Endothelial cell of umbilical vein (primary cell): ENCODE data around the gene GPR153. TPM values are rescaled to one million over a fixed set of nuclear protein-coding genes. Genes with fewer than 3 reads are reported as not detected.
"Not testable (repeated sequence)": the region's sequence is repeated elsewhere in the genome, so short reads cannot be mapped to it uniquely, and the experiment has no call there.

Experiments used
- BruUV-seq: library from RNA; stranded (reverse); fragments of 400-500 nt; replicated peaks from 2 replicates; lab custom pipeline; 2021; lab: Mats Ljungman, UMichigan
- CTCF ChIA-PET: fragments of 300-600, 350-600 bp; sonication (Branson Sonifier 250); formaldehyde crosslinking; loops from one replicate; lab custom pipeline; 2021; ENCODE audit warnings: antibody characterized with exemption, inconsistent platforms; lab: Charles Lee
- POLR2A ChIA-PET: fragments of 300-600, 350-600 bp; sonication (Branson Sonifier 250); formaldehyde crosslinking; loops from one replicate; lab custom pipeline; 2021; ENCODE audit warnings: antibody characterized with exemption, inconsistent platforms; lab: Charles Lee
- DNase-seq: peaks from one replicate; pipeline ENCODE4 v3.0.0-alpha.2; 2011; ENCODE audit warnings: low read depth, low spot score
- FAIRE-seq: peaks from 2 replicates; lab custom pipeline; 2011; peaks lifted over from hg19 to GRCh38; lab: Jason Lieb, UNC
- H2AFZ ChIP-seq: 2 replicates; pipeline ENCODE4 v1.6.0; 2012; ENCODE audit warnings: low read depth, low read length, control low read depth, inconsistent platforms
- H3K27ac ChIP-seq: 2 replicates; pipeline ENCODE4 v1.5.1; 2011; ENCODE audit warnings: low read depth, mild to moderate bottlenecking, control low read depth, low read length, moderate library complexity; ENCODE audit not compliant: insufficient read depth
- H3K27me3 ChIP-seq, 2 experiments: 2 replicates each; pipeline versions ENCODE4 v1.6.0 to v1.6.1; 2011; ENCODE audit warnings: low read length in 2 of 2, mixed read lengths in 1 of 2; ENCODE audit not compliant: control insufficient read depth in 2 of 2, insufficient read depth in 2 of 2
- H3K36me3 ChIP-seq, 2 experiments: 2 replicates in 1 of 2; 3 replicates in 1 of 2; pipeline ENCODE4 v1.5.1; 2011; ENCODE audit warnings: low read length in 2 of 2, mild to moderate bottlenecking in 1 of 2, moderate library complexity in 1 of 2; ENCODE audit not compliant: control insufficient read depth in 2 of 2, insufficient read depth in 2 of 2; ENCODE audit errors: extremely low read depth in 1 of 2
- H3K4me1 ChIP-seq: 3 replicates; pipeline ENCODE4 v1.5.1; 2011; ENCODE audit warnings: mild to moderate bottlenecking, low read length; ENCODE audit not compliant: control insufficient read depth, insufficient read depth; ENCODE audit errors: extremely low read depth
- H3K4me2 ChIP-seq: 2 replicates; pipeline ENCODE4 v1.6.1; 2011; ENCODE audit warnings: low read length, control low read depth, mixed read lengths; ENCODE audit not compliant: insufficient read depth
- H3K4me3 ChIP-seq, 3 experiments: fragments of 200-600 bp in 1 of 3; sonication (generic), shearing (Covaris generic) in 1 of 3; replicated peaks in 1 of 3; 2 replicates each; pipeline ENCODE4 v1.5.1; 2011 to 2016; ENCODE audit warnings: control low read depth in 3 of 3, low read length in 3 of 3, mild to moderate bottlenecking in 2 of 3, inconsistent platforms in 1 of 3, low read depth in 1 of 3, moderate library complexity in 1 of 3; ENCODE audit not compliant: insufficient read depth in 1 of 3
- H3K79me2 ChIP-seq: 2 replicates; pipeline ENCODE4 v1.6.0; 2012; ENCODE audit warnings: low read length, inconsistent platforms; ENCODE audit not compliant: control insufficient read depth, insufficient read depth
- H3K9ac ChIP-seq: replicated peaks from 2 replicates; pipeline ENCODE3; 2011; ENCODE audit warnings: low read length, control low read depth; ENCODE audit not compliant: insufficient read depth; ENCODE audit errors: extremely low read depth
- H3K9me1 ChIP-seq: replicated peaks from 3 replicates; pipeline ENCODE4 v1.6.0; 2011; ENCODE audit warnings: mild to moderate bottlenecking, low read length; ENCODE audit not compliant: control insufficient read depth, insufficient read depth; ENCODE audit errors: extremely low read depth
- H3K9me3 ChIP-seq: replicated peaks from 2 replicates; pipeline ENCODE4 v1.5.1; 2012; ENCODE audit warnings: low read length, inconsistent platforms; ENCODE audit not compliant: control insufficient read depth, insufficient read depth
- H4K20me1 ChIP-seq: replicated peaks from 2 replicates; pipeline ENCODE3; 2011; ENCODE audit warnings: mild to moderate bottlenecking, low read length; ENCODE audit not compliant: control insufficient read depth, insufficient read depth; ENCODE audit errors: extremely low read depth
- EZH2 ChIP-seq: IDR thresholded peaks from 2 replicates; pipeline ENCODE4 v1.6.1; 2012; ENCODE audit warnings: borderline replicate concordance, low read depth, mild to moderate bottlenecking, moderate library complexity, low read length, inconsistent platforms; ENCODE audit not compliant: severe bottlenecking
- FOS ChIP-seq: IDR thresholded peaks from 2 replicates; pipeline ENCODE4 v1.6.1; 2011; ENCODE audit warnings: mild to moderate bottlenecking, low read length, moderate library complexity, borderline replicate concordance; ENCODE audit not compliant: insufficient read depth
- GATA2 ChIP-seq: IDR thresholded peaks from 2 replicates; pipeline ENCODE4 v1.7.0; 2011; ENCODE audit warnings: low read depth, mild to moderate bottlenecking, moderate library complexity, mixed read lengths, low read length; ENCODE audit not compliant: insufficient read length, insufficient read depth
- JUN ChIP-seq: IDR thresholded peaks from 2 replicates; pipeline ENCODE4 v1.6.1; 2011; ENCODE audit warnings: borderline replicate concordance, low read depth; ENCODE audit not compliant: insufficient read length, insufficient read depth
- MYC ChIP-seq: IDR thresholded peaks from one replicate; pipeline ENCODE4 v1.6.1; 2011; ENCODE audit warnings: mild to moderate bottlenecking, low read depth, low read length
- POLR2A ChIP-seq: IDR thresholded peaks from 2 replicates; pipeline ENCODE4 v1.6.1; 2012; ENCODE audit warnings: low read depth, mild to moderate bottlenecking, control low read depth, low read length
- POLR2AphosphoS5 ChIP-seq: IDR thresholded peaks from 2 replicates; pipeline ENCODE4 v1.6.1; 2012; ENCODE audit warnings: low read depth, mild to moderate bottlenecking, control low read depth, low read length, moderate library complexity; ENCODE audit not compliant: insufficient read depth
- dilution Hi-C: fragments of 300-500 bp; cut with MboI; formaldehyde crosslinking; loops from one replicate; pipeline ENCODE4 v1.15.0; 2019; ENCODE audit warnings: low sequenced_read_pairs; ENCODE audit not compliant: extremely low pct_ligation_motif_present
- intact Hi-C: fragments of 100-400 bp; cut with micrococcal nuclease; formaldehyde crosslinking; loops from one replicate; pipeline ENCODE4 v1.10.0; 2022
- polyA plus RNA-seq, 4 experiments: library from polyadenylated mRNA; depleted of rRNA in 3 of 4; stranded (reverse) in 3 of 4; unstranded in 1 of 4; fragments of >200 nt; gene quantifications; 2 replicates each; pipeline versions ENCODE4 v1.2.1 to v1.2.3, GENCODE V29; 2011 to 2012; ENCODE audit warnings: missing spikeins in 1 of 4
- total RNA-seq: library from RNA; stranded (reverse); gene quantifications from 2 replicates; pipeline ENCODE4 v1.2.3, GENCODE V29; 2021
- TF ChIP-seq, protein P1 (sequence below): IDR thresholded peaks from 2 replicates; pipeline ENCODE4 v1.6.1; 2011; ENCODE audit not compliant: insufficient read depth, insufficient read length
- TF ChIP-seq, protein P2 (sequence below), 2 donors: IDR thresholded peaks; 1 replicate in 1 of 2; 2 replicates in 1 of 2; pipeline ENCODE4 v1.5.1; 2011; ENCODE audit warnings: low read length in 2 of 2, mild to moderate bottlenecking in 2 of 2, moderate library complexity in 2 of 2, control low read depth in 1 of 2, inconsistent platforms in 1 of 2, low read depth in 1 of 2; ENCODE audit not compliant: insufficient read depth in 1 of 2; ENCODE audit errors: extremely low read depth in 1 of 2

The GPR153 gene
- total and polyA plus RNA-seq, 2 donors (not counting 3 experiments of a cell fraction or from before 2014, with no cell fraction given): 3.1 to 3.9 TPM

DNA sequence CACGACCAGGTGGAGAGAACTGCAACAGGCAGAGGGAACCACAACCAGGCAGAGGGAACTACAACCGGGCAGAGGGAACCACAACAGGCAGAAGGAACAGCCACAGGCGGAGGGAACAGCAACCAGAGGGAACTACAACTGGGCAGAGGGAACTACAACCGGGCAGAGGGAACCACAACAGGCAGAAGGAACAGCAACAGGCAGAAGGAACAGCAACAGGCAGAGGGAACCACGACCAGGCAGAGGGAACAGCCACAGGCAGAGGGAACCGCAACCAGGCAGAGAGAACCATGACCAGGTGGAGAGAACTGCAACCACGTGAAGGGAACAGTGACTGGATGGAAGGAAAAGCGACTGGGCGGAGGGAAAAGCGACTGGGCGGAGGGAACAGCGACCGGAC, 47.6 kb upstream of the GPR153 start:
- dilution Hi-C loops: no loop called here

DNA sequence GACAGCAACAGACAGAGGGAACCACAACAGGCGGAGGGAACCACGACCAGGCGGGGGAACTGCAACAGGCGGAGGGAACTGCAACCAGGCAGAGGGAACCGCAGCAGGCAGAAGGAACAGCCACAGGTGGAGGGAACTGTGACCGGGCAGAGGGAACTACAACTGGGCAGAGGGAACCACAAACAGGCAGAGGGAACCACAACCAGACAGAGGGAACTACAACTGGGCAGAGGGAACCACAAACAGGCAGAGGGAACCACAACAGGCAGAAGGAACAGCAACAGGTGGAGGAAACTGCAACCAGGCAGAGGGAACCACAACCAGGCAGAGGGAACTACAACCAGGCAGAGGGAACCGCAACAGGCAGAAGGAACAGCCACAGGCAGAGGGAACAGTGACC, 46.8 kb upstream of the GPR153 start:
- FAIRE-seq, H3K27ac ChIP-seq, H4K20me1 ChIP-seq, H3K9me3 ChIP-seq, H3K9ac ChIP-seq, POLR2A ChIA-PET, dilution Hi-C loops, H3K79me2 ChIP-seq, DNase-seq, BruUV-seq, CTCF ChIA-PET, H3K4me1 ChIP-seq, H3K4me3 ChIP-seq, H2AFZ ChIP-seq, H3K36me3 ChIP-seq, H3K9me1 ChIP-seq, H3K4me2 ChIP-seq, intact Hi-C loops, H3K27me3 ChIP-seq: not testable (repeated sequence)

More for the DNA sequence above, 47.6 kb upstream of the GPR153 start:
- FAIRE-seq (no peak), DNase-seq (no peak)
- Histone ChIP-seq H2AFZ (no peak overlapping the region), H3K4me1 (no peaks in the 10 kb centered on the region), H3K9me1 (no peaks in the 10 kb centered on the region), H3K27me3 (no peaks in the 10 kb centered on the region), H3K9me3 (no peaks in the 10 kb centered on the region), H3K4me2 (no peak overlapping the region), H3K9ac (no peak overlapping the region), H3K79me2 (no peaks in the 10 kb centered on the region), H3K27ac (no peak overlapping the region), H4K20me1 (no peaks in the 10 kb centered on the region), H3K36me3 (no peaks in the 10 kb centered on the region), H3K4me3 (no peak overlapping the region)
- no TSS peak for BruUV-seq
- ChIA-PET CTCF (no interaction called here), POLR2A (no interaction called here)
- intact Hi-C loops: no loop called here
- TF ChIP-seq, protein P1, sequence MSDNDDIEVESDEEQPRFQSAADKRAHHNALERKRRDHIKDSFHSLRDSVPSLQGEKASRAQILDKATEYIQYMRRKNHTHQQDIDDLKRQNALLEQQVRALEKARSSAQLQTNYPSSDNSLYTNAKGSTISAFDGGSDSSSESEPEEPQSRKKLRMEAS: no peak
- TF ChIP-seq, protein P2, sequence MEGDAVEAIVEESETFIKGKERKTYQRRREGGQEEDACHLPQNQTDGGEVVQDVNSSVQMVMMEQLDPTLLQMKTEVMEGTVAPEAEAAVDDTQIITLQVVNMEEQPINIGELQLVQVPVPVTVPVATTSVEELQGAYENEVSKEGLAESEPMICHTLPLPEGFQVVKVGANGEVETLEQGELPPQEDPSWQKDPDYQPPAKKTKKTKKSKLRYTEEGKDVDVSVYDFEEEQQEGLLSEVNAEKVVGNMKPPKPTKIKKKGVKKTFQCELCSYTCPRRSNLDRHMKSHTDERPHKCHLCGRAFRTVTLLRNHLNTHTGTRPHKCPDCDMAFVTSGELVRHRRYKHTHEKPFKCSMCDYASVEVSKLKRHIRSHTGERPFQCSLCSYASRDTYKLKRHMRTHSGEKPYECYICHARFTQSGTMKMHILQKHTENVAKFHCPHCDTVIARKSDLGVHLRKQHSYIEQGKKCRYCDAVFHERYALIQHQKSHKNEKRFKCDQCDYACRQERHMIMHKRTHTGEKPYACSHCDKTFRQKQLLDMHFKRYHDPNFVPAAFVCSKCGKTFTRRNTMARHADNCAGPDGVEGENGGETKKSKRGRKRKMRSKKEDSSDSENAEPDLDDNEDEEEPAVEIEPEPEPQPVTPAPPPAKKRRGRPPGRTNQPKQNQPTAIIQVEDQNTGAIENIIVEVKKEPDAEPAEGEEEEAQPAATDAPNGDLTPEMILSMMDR (IDR thresholded peaks at IDR 0.05; ENCODE audit: extremely low read depth in 1 of 2, insufficient read depth in 1 of 2, low read depth in 1 of 2, low read length in 2 of 2): no peak
- TF ChIP-seq EZH2 (no peak), GATA2 (no peak), MYC (no peak), POLR2A (no peak), FOS (no peak), JUN (no peak), POLR2AphosphoS5 (no peak)
